Sigmoid colon (tissue), 4 donors: Measurements from ENCODE around the gene TUFM.

Experiments used
- EP300 ChIP-seq, 4 donors: sonication (generic); formaldehyde crosslinking; IDR thresholded peaks; one replicate each; pipeline ENCODE4 v1.6.1; 2017; ENCODE audit warnings: antibody characterized with exemption in 4 of 4
- POLR2AphosphoS5 ChIP-seq, 4 donors: sonication (generic); formaldehyde crosslinking; IDR thresholded peaks; one replicate each; pipeline ENCODE4 v1.6.1; 2017; ENCODE audit warnings: antibody characterized with exemption in 4 of 4

GRCh38 chr16:28846080-28846932, at the start of gene TUFM:
- peak; percentile 65 to 88 (median 84) for TF ChIP-seq POLR2AphosphoS5 (IDR thresholded peaks at IDR 0.05)
- TF ChIP-seq EP300 (IDR thresholded peaks at IDR 0.05): peak in 2 of 4 donors; percentile 36 to 83
